Activated naive CD4-positive, alpha-beta T cell treated with anti-CD3 and anti-CD28 coated beads for 36 hours (primary cell): ENCODE measurements around the gene IQGAP2. TPM values are rescaled to one million over a fixed set of nuclear protein-coding genes. Genes with fewer than 3 reads are reported as not detected.

ENCODE experiments used
- CTCF ChIA-PET: fragments of 350-600 bp; sonication (Branson Sonifier 250); formaldehyde crosslinking; loops from one replicate; lab custom pipeline; 2021; ENCODE audit warnings: antibody characterized with exemption; lab: Charles Lee
- DNase-seq: peaks from one replicate; pipeline ENCODE4 v3.0.0-alpha.2; 2020
- H3K27ac Mint-ChIP-seq: one replicate; pipeline ENCODE4 v1.8.0; 2021; ENCODE audit warnings: mild to moderate bottlenecking, mixed read lengths
- H3K27me3 Mint-ChIP-seq: one replicate; pipeline ENCODE4 v1.8.0; 2021; ENCODE audit warnings: low read depth, mixed read lengths
- H3K36me3 Mint-ChIP-seq: one replicate; pipeline ENCODE4 v1.8.0; 2021; ENCODE audit warnings: low read depth, mixed read lengths
- H3K4me1 Mint-ChIP-seq: one replicate; pipeline ENCODE4 v1.8.0; 2021; ENCODE audit warnings: low read depth, mixed read lengths
- H3K4me3 Mint-ChIP-seq: one replicate; pipeline ENCODE4 v1.8.0; 2021; ENCODE audit warnings: mild to moderate bottlenecking, moderate library complexity, mixed read lengths
- H3K9me3 Mint-ChIP-seq: one replicate; pipeline ENCODE4 v1.8.0; 2021; ENCODE audit warnings: mixed read lengths
- intact Hi-C: fragments of 100-400 bp; cut with micrococcal nuclease; formaldehyde crosslinking; loops from one replicate; pipeline ENCODE4 v1.15.1; 2023
- total RNA-seq, 2 experiments: library from RNA; stranded (reverse); gene quantifications; one replicate each; pipeline ENCODE4 v1.2.3, GENCODE V29; 2021

The IQGAP2 gene
- total RNA-seq, 2 experiments from 2014 or later: 54.6 to 55.9 TPM

- Mint-ChIP-seq H3K4me1 (peaks cover 43% of the 10 kb centered on the region), H3K36me3 (peaks cover 4% of the 10 kb centered on the region), H3K27ac (no peak overlapping the region), H3K9me3 (no peaks in the 10 kb centered on the region), H3K4me3 (no peak overlapping the region), H3K27me3 (no peaks in the 10 kb centered on the region)
- DNase-seq: no peak
- CTCF ChIA-PET: no interaction called here
- intact Hi-C loops: no loop called here
Measured at GRCh38 chr5:76487821-76488220, 84.7 kb downstream of the IQGAP2 start.

- Mint-ChIP-seq H3K27me3 (no peaks in the 10 kb centered on the region), H3K36me3 (peaks cover 6% of the 10 kb centered on the region), H3K27ac (no peak overlapping the region), H3K9me3 (no peaks in the 10 kb centered on the region), H3K4me3 (no peak overlapping the region), H3K4me1 (peaks cover 40% of the 10 kb centered on the region)
- CTCF ChIA-PET: interaction anchor here (0.5 kb wide), 1 partner anchor 152 kb away, joined by 4 read pairs; no protein-coding TSS in a partner anchor
- intact Hi-C loops: no loop called here
- no peak for DNase-seq
Measured at GRCh38 chr5:76488969-76489368, 85.9 kb downstream of the IQGAP2 start.

- H3K4me1 Mint-ChIP-seq: peaks cover 36% of the 10 kb centered on the region
Measured at GRCh38 chr5:76489877-76490688, 87.0 kb downstream of the IQGAP2 start.

GRCh38 chr5:76490960-76491359 is 87.9 kb downstream of the IQGAP2 start:
- Mint-ChIP-seq H3K9me3 (no peaks in the 10 kb centered on the region), H3K27me3 (no peaks in the 10 kb centered on the region), H3K4me1 (peaks cover 39% of the 10 kb centered on the region), H3K36me3 (peaks cover 6% of the 10 kb centered on the region), H3K4me3 (no peak overlapping the region), H3K27ac (no peak overlapping the region)
- DNase-seq: no peak
- CTCF ChIA-PET: no interaction called here
- intact Hi-C loops: no loop called here

More at GRCh38 chr5:76489877-76490688, 87.0 kb downstream of the IQGAP2 start:
- H3K9me3 Mint-ChIP-seq: no peaks in the 10 kb centered on the region
- no peak overlapping the region for H3K27ac Mint-ChIP-seq
- CTCF ChIA-PET: no interaction called here
- no peaks in the 10 kb centered on the region for H3K27me3 Mint-ChIP-seq
- no peak for DNase-seq
- H3K36me3 Mint-ChIP-seq: peaks cover 6% of the 10 kb centered on the region
- H3K4me3 Mint-ChIP-seq: no peak overlapping the region
- intact Hi-C loops: no loop called here

- H3K9me3 Mint-ChIP-seq: no peaks in the 10 kb centered on the region
- peaks cover 45% of the 10 kb centered on the region for H3K4me1 Mint-ChIP-seq
- CTCF ChIA-PET: no interaction called here
- no peak for DNase-seq
- no peak overlapping the region for H3K4me3 Mint-ChIP-seq
- H3K36me3 Mint-ChIP-seq: peaks cover 6% of the 10 kb centered on the region
- H3K27ac Mint-ChIP-seq: no peak overlapping the region
- intact Hi-C loops: no loop called here
- H3K27me3 Mint-ChIP-seq: no peaks in the 10 kb centered on the region
Measured at GRCh38 chr5:76492819-76493189, 89.7 kb downstream of the IQGAP2 start.

GRCh38 chr5:76493190-76493837 is 90.2 kb downstream of the IQGAP2 start:
- intact Hi-C loops: no loop called here
- H3K4me3 Mint-ChIP-seq: no peak overlapping the region
- DNase-seq: no peak
- H3K9me3 Mint-ChIP-seq: no peaks in the 10 kb centered on the region
- CTCF ChIA-PET: no interaction called here
- no peaks in the 10 kb centered on the region for H3K27me3 Mint-ChIP-seq
- H3K27ac Mint-ChIP-seq: no peak overlapping the region
- peaks cover 6% of the 10 kb centered on the region for H3K36me3 Mint-ChIP-seq
- peaks cover 46% of the 10 kb centered on the region for H3K4me1 Mint-ChIP-seq

- H3K27me3 Mint-ChIP-seq: no peaks in the 10 kb centered on the region
- H3K36me3 Mint-ChIP-seq: peaks cover 6% of the 10 kb centered on the region
- DNase-seq: no peak
- H3K9me3 Mint-ChIP-seq: no peaks in the 10 kb centered on the region
- H3K4me1 Mint-ChIP-seq: peaks cover 45% of the 10 kb centered on the region
- intact Hi-C loops: no loop called here
- no peak overlapping the region for H3K27ac Mint-ChIP-seq
- CTCF ChIA-PET: no interaction called here
- no peak overlapping the region for H3K4me3 Mint-ChIP-seq
Measured at GRCh38 chr5:76494201-76494600, 91.1 kb downstream of the IQGAP2 start.

- no peak overlapping the region for H3K27ac Mint-ChIP-seq
- no peak for DNase-seq
- H3K4me1 Mint-ChIP-seq: peaks cover 42% of the 10 kb centered on the region
- no peaks in the 10 kb centered on the region for H3K9me3 Mint-ChIP-seq
- H3K4me3 Mint-ChIP-seq: no peak overlapping the region
- no peaks in the 10 kb centered on the region for H3K27me3 Mint-ChIP-seq
- CTCF ChIA-PET: interaction anchor here (0.9 to 1.3 kb wide), 2 partner anchors 13 to 278 kb away, joined by 3 read pairs; no protein-coding TSS in a partner anchor
- intact Hi-C loops: no loop called here
- H3K36me3 Mint-ChIP-seq: peaks cover 2% of the 10 kb centered on the region
Measured at GRCh38 chr5:76495870-76496269, 92.8 kb downstream of the IQGAP2 start.

- Mint-ChIP-seq H3K36me3 (peaks cover 2% of the 10 kb centered on the region), H3K9me3 (no peaks in the 10 kb centered on the region), H3K4me3 (no peak overlapping the region), H3K4me1 (peaks cover 34% of the 10 kb centered on the region), H3K27ac (no peak overlapping the region), H3K27me3 (no peaks in the 10 kb centered on the region)
- CTCF ChIA-PET: no interaction called here
- no peak for DNase-seq
- intact Hi-C loops: no loop called here
Measured at GRCh38 chr5:76497065-76497460, 94.0 kb downstream of the IQGAP2 start.

- CTCF ChIA-PET: no interaction called here
Measured at GRCh38 chr5:76497986-76498717, 95.1 kb downstream of the IQGAP2 start.

GRCh38 chr5:76499507-76500161 is 96.5 kb downstream of the IQGAP2 start:
- no peaks in the 10 kb centered on the region for H3K9me3 Mint-ChIP-seq
- H3K36me3 Mint-ChIP-seq: peaks cover 1% of the 10 kb centered on the region
- no peak for DNase-seq
- no peak overlapping the region for H3K4me3 Mint-ChIP-seq
- H3K27ac Mint-ChIP-seq: no peak overlapping the region
- no peaks in the 10 kb centered on the region for H3K27me3 Mint-ChIP-seq
- H3K4me1 Mint-ChIP-seq: peaks cover 30% of the 10 kb centered on the region
- intact Hi-C loops: no loop called here
- CTCF ChIA-PET: interaction anchor here (0.6 kb wide), 1 partner anchor 29 kb away, joined by 4 read pairs; no protein-coding TSS in a partner anchor

More at GRCh38 chr5:76497986-76498717, 95.1 kb downstream of the IQGAP2 start:
- Mint-ChIP-seq H3K27ac (no peak overlapping the region), H3K4me3 (no peak overlapping the region), H3K27me3 (no peaks in the 10 kb centered on the region), H3K9me3 (no peaks in the 10 kb centered on the region), H3K4me1 (peaks cover 30% of the 10 kb centered on the region), H3K36me3 (peaks cover 3% of the 10 kb centered on the region)
- intact Hi-C loops: no loop called here
- DNase-seq: no peak
